OCI-LY7 (cell line): ENCODE data around the gene SLC9A6. TPM values are rescaled to one million over a fixed set of nuclear protein-coding genes. Genes with fewer than 3 reads are reported as not detected.

Experiments used
- BruUV-seq: library from RNA; stranded (reverse); fragments of 400-500 nt; replicated peaks from 2 replicates; lab custom pipeline; 2021; lab: Mats Ljungman, UMichigan
- CTCF ChIA-PET: fragments of 300-600 bp; sonication (Branson Sonifier 250); formaldehyde crosslinking; loops from one replicate; lab custom pipeline; 2022; ENCODE audit warnings: antibody characterized with exemption; ENCODE audit not compliant: unreplicated experiment; lab: Charles Lee
- POLR2A ChIA-PET: fragments of 300-600 bp; sonication (Branson Sonifier 250); formaldehyde crosslinking; loops from one replicate; lab custom pipeline; 2022; ENCODE audit warnings: antibody characterized with exemption; lab: Charles Lee
- DNase-seq: peaks from one replicate; pipeline ENCODE4 v3.0.0-alpha.2; 2015; ENCODE audit warnings: low spot score
- H2AFZ ChIP-seq: fragments of 200-600 bp; sonication (generic), shearing (Covaris generic); 2 replicates; pipeline ENCODE4 v1.6.1; 2014; ENCODE audit warnings: mild to moderate bottlenecking, antibody characterized with exemption, low read length, moderate library complexity
- H3K27ac ChIP-seq: fragments of 200-600 bp; sonication (generic); 2 replicates; pipeline ENCODE4 v1.5.1; 2014; ENCODE audit warnings: mixed run types, low read depth, mild to moderate bottlenecking, moderate library complexity, low read length, inconsistent platforms; ENCODE audit not compliant: poor library complexity, severe bottlenecking
- H3K36me3 ChIP-seq: fragments of 200-600 bp; sonication (generic); 2 replicates; pipeline ENCODE4 v1.6.1; 2014; ENCODE audit warnings: mild to moderate bottlenecking, antibody characterized with exemption, low read length, moderate library complexity, mixed read lengths; ENCODE audit not compliant: insufficient read depth
- H3K4me1 ChIP-seq: fragments of 200-600 bp; sonication (generic); 2 replicates; pipeline ENCODE4 v1.5.1; 2014; ENCODE audit warnings: mild to moderate bottlenecking, low read length; ENCODE audit not compliant: insufficient read depth, poor library complexity, severe bottlenecking
- H3K4me2 ChIP-seq: fragments of 200-600 bp; sonication (generic); 2 replicates; pipeline ENCODE4 v1.6.1; 2014; ENCODE audit warnings: mild to moderate bottlenecking, low read length
- H3K4me3 ChIP-seq: fragments of 200-600 bp; sonication (generic); 2 replicates; pipeline ENCODE4 v1.5.1; 2014; ENCODE audit warnings: mild to moderate bottlenecking, low read depth, low read length; ENCODE audit not compliant: poor library complexity, severe bottlenecking
- H3K79me2 ChIP-seq: fragments of 200-600 bp; sonication (generic); 2 replicates; pipeline ENCODE4 v1.6.1; 2016; ENCODE audit warnings: low read depth, mild to moderate bottlenecking, low read length, moderate library complexity, mixed read lengths; ENCODE audit not compliant: insufficient read depth
- H3K9me2 ChIP-seq: fragments of 200-600 bp; sonication (generic); 2 replicates; pipeline ENCODE4 v1.6.1; 2016; ENCODE audit warnings: mild to moderate bottlenecking, low read length, mixed read lengths; ENCODE audit not compliant: insufficient read depth
- H3K9me3 ChIP-seq: fragments of 200-600 bp; sonication (generic); 2 replicates; pipeline ENCODE4 v1.6.1; 2014; ENCODE audit warnings: mild to moderate bottlenecking, mixed run types, low read length, mixed read lengths
- H4K20me1 ChIP-seq: fragments of 200-600 bp; sonication (generic); 2 replicates; pipeline ENCODE4 v1.6.1; 2014; ENCODE audit warnings: mild to moderate bottlenecking, antibody characterized with exemption, low read length, moderate library complexity, mixed read lengths; ENCODE audit not compliant: insufficient read depth
- EZH2phosphoT487 ChIP-seq: fragments of 200-600 bp; sonication (generic); IDR thresholded peaks from 2 replicates; pipeline ENCODE4 v1.6.1; 2018; ENCODE audit warnings: low read depth, borderline replicate concordance, mild to moderate bottlenecking, mixed run types, antibody characterized with exemption, low read length, moderate library complexity, mixed read lengths
- intact Hi-C: fragments of 100-400 bp; cut with micrococcal nuclease; formaldehyde crosslinking; loops from one replicate; pipeline ENCODE4 v1.10.0; 2022; ENCODE audit not compliant: unreplicated experiment
- total RNA-seq, 2 experiments: library from RNA; depleted of rRNA in 1 of 2; stranded (reverse); fragments of >200 nt in 1 of 2; shearing (Covaris generic) in 1 of 2; gene quantifications; 2 replicates each; pipeline ENCODE4 v1.2.3, GENCODE V29; 2014 to 2022
- TF ChIP-seq, protein P1 (sequence below): fragments of 200-600 bp; sonication (generic); conservative IDR thresholded peaks from 2 replicates; pipeline ENCODE4 v1.5.1; 2014; ENCODE audit warnings: mild to moderate bottlenecking, antibody characterized with exemption, low read length, moderate library complexity, mixed read lengths

The SLC9A6 gene
- total RNA-seq, 2 experiments from 2014 or later: 7.7 to 12.6 TPM

DNA sequence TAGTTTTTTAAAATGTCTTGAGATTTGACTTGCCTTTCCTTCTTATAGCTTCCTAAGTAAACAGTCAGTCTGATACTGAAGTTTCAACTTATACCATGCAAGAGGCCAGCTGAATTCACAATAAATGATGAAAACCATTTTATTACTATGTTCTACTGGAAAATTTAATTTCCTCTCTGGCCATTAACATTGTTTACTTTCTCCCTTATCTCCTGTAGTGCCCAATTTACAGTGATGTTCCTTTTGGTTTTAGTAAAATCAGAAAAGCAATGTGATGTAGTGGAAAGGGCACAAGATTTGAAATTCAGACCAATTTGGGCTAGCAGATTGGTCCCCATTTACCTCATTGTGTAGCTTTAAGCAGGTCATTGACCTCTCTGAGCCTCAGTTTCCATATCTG, 54.2 kb downstream of the SLC9A6 start:
- intact Hi-C loops: no loop called here

DNA sequence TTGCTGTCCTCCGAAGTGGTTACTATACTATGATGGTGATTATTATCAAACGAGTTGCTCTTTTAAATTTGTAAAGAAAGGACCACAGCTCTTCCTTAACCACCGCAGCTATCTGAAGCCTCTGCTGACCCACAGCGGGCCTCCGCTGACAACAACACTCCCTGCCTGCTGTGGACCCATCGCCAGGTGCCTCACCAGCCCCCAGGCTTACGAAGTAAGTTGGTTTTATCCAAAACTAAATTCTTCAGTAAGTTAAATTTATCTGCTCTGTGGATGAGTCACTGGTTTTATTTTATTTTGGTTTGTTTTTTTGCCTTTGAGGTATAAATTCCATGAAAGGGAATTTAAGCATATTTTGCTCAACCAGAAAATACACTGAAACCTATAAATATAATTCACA, 54.7 kb downstream of the SLC9A6 start:
- Histone ChIP-seq H3K9me2 (no peaks in the 10 kb centered on the region), H3K27ac (no peak overlapping the region), H3K36me3 (no peaks in the 10 kb centered on the region), H3K4me2 (no peak overlapping the region), H2AFZ (no peak overlapping the region), H3K9me3 (no peaks in the 10 kb centered on the region), H3K4me3 (no peak overlapping the region), H3K79me2 (no peaks in the 10 kb centered on the region), H3K4me1 (no peaks in the 10 kb centered on the region), H4K20me1 (no peaks in the 10 kb centered on the region)
- intact Hi-C loops: no loop called here
- DNase-seq: no peak
- CTCF ChIA-PET: no interaction called here
- BruUV-seq: no TSS peak
- TF ChIP-seq, protein P1, sequence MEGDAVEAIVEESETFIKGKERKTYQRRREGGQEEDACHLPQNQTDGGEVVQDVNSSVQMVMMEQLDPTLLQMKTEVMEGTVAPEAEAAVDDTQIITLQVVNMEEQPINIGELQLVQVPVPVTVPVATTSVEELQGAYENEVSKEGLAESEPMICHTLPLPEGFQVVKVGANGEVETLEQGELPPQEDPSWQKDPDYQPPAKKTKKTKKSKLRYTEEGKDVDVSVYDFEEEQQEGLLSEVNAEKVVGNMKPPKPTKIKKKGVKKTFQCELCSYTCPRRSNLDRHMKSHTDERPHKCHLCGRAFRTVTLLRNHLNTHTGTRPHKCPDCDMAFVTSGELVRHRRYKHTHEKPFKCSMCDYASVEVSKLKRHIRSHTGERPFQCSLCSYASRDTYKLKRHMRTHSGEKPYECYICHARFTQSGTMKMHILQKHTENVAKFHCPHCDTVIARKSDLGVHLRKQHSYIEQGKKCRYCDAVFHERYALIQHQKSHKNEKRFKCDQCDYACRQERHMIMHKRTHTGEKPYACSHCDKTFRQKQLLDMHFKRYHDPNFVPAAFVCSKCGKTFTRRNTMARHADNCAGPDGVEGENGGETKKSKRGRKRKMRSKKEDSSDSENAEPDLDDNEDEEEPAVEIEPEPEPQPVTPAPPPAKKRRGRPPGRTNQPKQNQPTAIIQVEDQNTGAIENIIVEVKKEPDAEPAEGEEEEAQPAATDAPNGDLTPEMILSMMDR: no peak
- no peak for TF ChIP-seq EZH2phosphoT487
- POLR2A ChIA-PET: no interaction called here

More for the DNA sequence above, 54.2 kb downstream of the SLC9A6 start:
- no TSS peak for BruUV-seq
- no peak for DNase-seq
- Histone ChIP-seq H3K9me2 (no peaks in the 10 kb centered on the region), H4K20me1 (no peaks in the 10 kb centered on the region), H3K9me3 (no peaks in the 10 kb centered on the region), H2AFZ (no peak overlapping the region), H3K36me3 (no peaks in the 10 kb centered on the region), H3K4me3 (no peak overlapping the region), H3K27ac (no peak overlapping the region), H3K79me2 (no peaks in the 10 kb centered on the region), H3K4me2 (no peak overlapping the region), H3K4me1 (no peaks in the 10 kb centered on the region)
- ChIA-PET CTCF (no interaction called here), POLR2A (no interaction called here)
- TF ChIP-seq EZH2phosphoT487: no peak
- TF ChIP-seq, protein P1: no peak

DNA sequence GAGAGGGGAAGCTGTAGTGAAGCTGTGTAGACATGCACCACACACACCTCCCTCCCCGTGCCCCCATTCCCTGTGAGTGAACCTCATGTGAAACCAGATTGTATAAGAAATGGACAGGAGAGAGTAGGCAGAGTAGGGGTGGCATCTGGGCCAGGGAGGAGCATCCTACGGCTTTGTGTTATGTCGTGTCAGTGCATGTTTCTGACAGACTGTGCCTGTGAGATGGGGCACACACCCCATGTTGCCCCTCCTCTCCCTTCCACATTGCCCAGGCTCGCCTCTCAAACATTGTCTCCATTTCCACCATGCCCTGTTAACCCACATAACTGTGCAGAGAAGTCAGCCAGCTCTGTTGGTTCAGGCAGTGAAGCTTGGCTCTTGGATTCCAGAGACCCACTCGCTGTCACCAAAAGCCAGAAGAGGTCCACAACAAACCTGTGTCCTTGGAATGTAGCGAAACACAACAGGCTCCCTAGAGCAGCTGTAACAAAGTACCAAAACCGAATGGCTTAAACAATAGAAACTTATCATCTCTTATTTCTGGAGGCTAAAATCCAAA, 56.1 kb downstream of the SLC9A6 start:
- ChIA-PET CTCF (no interaction called here), POLR2A (no interaction called here)
- Histone ChIP-seq H3K9me3 (no peaks in the 10 kb centered on the region), H3K79me2 (no peaks in the 10 kb centered on the region), H3K4me3 (no peak overlapping the region), H3K36me3 (no peaks in the 10 kb centered on the region), H3K4me2 (no peak overlapping the region), H3K4me1 (no peaks in the 10 kb centered on the region), H4K20me1 (no peaks in the 10 kb centered on the region), H3K27ac (no peak overlapping the region), H3K9me2 (no peaks in the 10 kb centered on the region), H2AFZ (no peak overlapping the region)
- BruUV-seq: no TSS peak
- intact Hi-C loops: no loop called here
- DNase-seq: no peak
- TF ChIP-seq, protein P1: no peak
- TF ChIP-seq EZH2phosphoT487: no peak
